Mammary epithelial cell (primary cell): ENCODE measurements around the gene EHMT1.

ENCODE experiments used
- CTCF ChIP-seq, 2 donors: IDR thresholded peaks in 1 of 2; conservative IDR thresholded peaks in 1 of 2; 2 replicates each; pipeline ENCODE4 v1.5.1; 2011 to 2012; ENCODE audit warnings: inconsistent platforms in 2 of 2, low read length in 2 of 2, mild to moderate bottlenecking in 2 of 2, control low read depth in 1 of 2, low read depth in 1 of 2; ENCODE audit not compliant: insufficient read depth in 1 of 2; ENCODE audit errors: extremely low read depth in 1 of 2
- EZH2 ChIP-seq: IDR thresholded peaks from 2 replicates; pipeline ENCODE4 v1.6.1; 2012; ENCODE audit warnings: low read length, inconsistent platforms, borderline replicate concordance

- no peak for TF ChIP-seq CTCF (conservative IDR thresholded peaks at IDR 0.05 in 1 of 2, IDR thresholded peaks at IDR 0.05 in 1 of 2; ENCODE audit: extremely low read depth in 1 of 2, insufficient read depth in 1 of 2, low read depth in 1 of 2, low read length in 2 of 2)
- TF ChIP-seq EZH2, result no peak
Observed at GRCh38 chr9:137634016-137634415, 15.2 kb downstream of the EHMT1 start.
